Natural killer cell (primary cell): ENCODE results near the gene SLC47A2. TPM values are rescaled to one million over a fixed set of nuclear protein-coding genes. Genes with fewer than 3 reads are reported as not detected.

Source experiments
- ATAC-seq, 3 donors: fragments of 150-1000 bp in 2 of 3; fragments of 200-7000 bp in 1 of 3; cut with Tn5 transposase; 1 replicate in 1 of 3; 2 replicates in 2 of 3; pipeline ENCODE4 v1.10.0; 2021; ENCODE audit warnings: mild to moderate bottlenecking in 2 of 3, moderate library complexity in 2 of 3
- DNase-seq, 2 donors: peaks; one replicate each; pipeline versions ENCODE4 v3.0.0 to v3.0.0-alpha.2; 2013 to 2021; ENCODE audit warnings: mixed read lengths in 1 of 2
- H3K27ac ChIP-seq: one replicate; pipeline ENCODE4 v1.5.1; 2013; ENCODE audit warnings: mild to moderate bottlenecking, low read length
- H3K27me3 ChIP-seq: one replicate; pipeline ENCODE4 v1.6.1; 2013; ENCODE audit warnings: low read length; ENCODE audit not compliant: control insufficient read depth, insufficient read depth
- H3K36me3 ChIP-seq: one replicate; pipeline ENCODE4 v1.6.1; 2013; ENCODE audit warnings: low read length; ENCODE audit not compliant: control insufficient read depth, insufficient read depth
- H3K4me1 ChIP-seq: one replicate; pipeline ENCODE4 v1.6.1; 2013; ENCODE audit warnings: low read length; ENCODE audit not compliant: control insufficient read depth, insufficient read depth
- H3K4me3 ChIP-seq: one replicate; pipeline ENCODE4 v1.5.1; 2013; ENCODE audit warnings: low read length
- H3K9me3 ChIP-seq: one replicate; pipeline ENCODE4 v1.6.1; 2013; ENCODE audit warnings: low read length; ENCODE audit not compliant: control insufficient read depth, insufficient read depth
- H3K27ac Mint-ChIP-seq, 2 donors: one replicate each; pipeline ENCODE4 v1.8.0; 2022; ENCODE audit warnings: mild to moderate bottlenecking in 2 of 2, mixed read lengths in 2 of 2, moderate library complexity in 1 of 2
- H3K27me3 Mint-ChIP-seq, 2 donors: one replicate each; pipeline ENCODE4 v1.8.0; 2022; ENCODE audit warnings: low read depth in 2 of 2, mixed read lengths in 2 of 2
- H3K36me3 Mint-ChIP-seq: one replicate; pipeline ENCODE4 v1.8.0; 2022; ENCODE audit warnings: mixed read lengths
- H3K4me1 Mint-ChIP-seq, 2 donors: one replicate each; pipeline ENCODE4 v1.8.0; 2022; ENCODE audit warnings: mixed read lengths in 2 of 2
- H3K4me3 Mint-ChIP-seq: one replicate; pipeline ENCODE4 v1.8.0; 2022; ENCODE audit warnings: mild to moderate bottlenecking, moderate library complexity, mixed read lengths
- H3K9me3 Mint-ChIP-seq, 2 donors: one replicate each; pipeline ENCODE4 v1.8.0; 2022; ENCODE audit warnings: mixed read lengths in 2 of 2
- WGBS: methylation state at CpG from one replicate; pipeline ENCODE4 v1.1.7; 2013; ENCODE audit warnings: missing lambda C conversion rate; ENCODE audit not compliant: insufficient coverage; 5-methylcytosine and 5-hydroxymethylcytosine counted together
- intact Hi-C: fragments of 100-400 bp; cut with micrococcal nuclease; formaldehyde crosslinking; loops from one replicate; pipeline ENCODE4 v1.14.2; 2022
- total RNA-seq, 4 donors: library from RNA; stranded (reverse); fragments of 120-200 nt in 1 of 4; gene quantifications; one replicate each; pipeline versions ENCODE4 v1.2.3 to v1.2.4, GENCODE V29; 2013 to 2022
- TF ChIP-seq, protein P1 (sequence below): fragments of 200-600 bp; IDR thresholded peaks from one replicate; pipeline ENCODE4 v1.8.0; 2022; ENCODE audit warnings: antibody characterized with exemption

Gene SLC47A2
- total RNA-seq, 3 donors from 2014 or later (not counting 1 experiment from before 2014, with no cell fraction given) = not detected

DNA sequence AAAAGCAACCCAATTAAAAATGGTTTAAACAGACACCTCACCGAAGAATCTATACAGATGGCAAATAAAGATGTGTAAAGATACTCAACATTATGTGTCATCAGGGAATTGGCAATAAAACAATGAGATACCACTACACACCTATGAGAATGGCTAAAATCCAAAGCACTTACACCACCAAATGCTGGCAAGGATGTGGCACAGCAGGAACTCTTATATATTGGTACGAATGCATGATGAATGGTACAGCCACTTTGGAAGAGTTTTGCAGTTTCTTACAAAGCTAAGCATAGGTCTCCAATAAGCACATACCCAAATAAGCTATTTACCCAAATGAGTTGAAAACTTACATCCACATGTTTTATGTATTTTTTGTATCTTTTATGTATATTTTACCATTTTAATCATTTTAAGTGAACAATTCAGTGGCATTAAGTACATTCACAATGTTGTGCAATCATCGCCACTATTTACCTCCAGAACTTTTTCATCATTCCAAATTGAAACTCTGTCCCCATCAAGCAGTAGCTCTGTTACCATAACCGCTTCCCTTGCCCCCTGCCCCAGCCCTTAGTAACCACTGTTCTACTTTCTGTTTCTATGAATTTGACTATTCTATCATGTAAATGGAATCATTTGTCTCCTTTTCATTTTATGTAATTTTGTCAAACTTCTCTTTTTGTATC lies 74.6 kb downstream of the SLC47A2 start:
- Mint-ChIP-seq H3K4me3 (no peak overlapping the region), H3K36me3 (no peaks in the 10 kb centered on the region), H3K27me3 (peaks cover 4 to 29% of the 10 kb centered on the region in 2 donors), H3K27ac (no peak overlapping the region), H3K9me3 (no peaks in the 10 kb centered on the region), H3K4me1 (peaks cover 5 to 6% of the 10 kb centered on the region in 2 donors)
- Histone ChIP-seq H3K36me3 (no peaks in the 10 kb centered on the region), H3K4me1 (peaks cover under 1% of the 10 kb centered on the region), H3K27me3 (no peaks in the 10 kb centered on the region), H3K4me3 (no peak overlapping the region), H3K27ac (no peak overlapping the region), H3K9me3 (no peaks in the 10 kb centered on the region)
- TF ChIP-seq, protein P1, sequence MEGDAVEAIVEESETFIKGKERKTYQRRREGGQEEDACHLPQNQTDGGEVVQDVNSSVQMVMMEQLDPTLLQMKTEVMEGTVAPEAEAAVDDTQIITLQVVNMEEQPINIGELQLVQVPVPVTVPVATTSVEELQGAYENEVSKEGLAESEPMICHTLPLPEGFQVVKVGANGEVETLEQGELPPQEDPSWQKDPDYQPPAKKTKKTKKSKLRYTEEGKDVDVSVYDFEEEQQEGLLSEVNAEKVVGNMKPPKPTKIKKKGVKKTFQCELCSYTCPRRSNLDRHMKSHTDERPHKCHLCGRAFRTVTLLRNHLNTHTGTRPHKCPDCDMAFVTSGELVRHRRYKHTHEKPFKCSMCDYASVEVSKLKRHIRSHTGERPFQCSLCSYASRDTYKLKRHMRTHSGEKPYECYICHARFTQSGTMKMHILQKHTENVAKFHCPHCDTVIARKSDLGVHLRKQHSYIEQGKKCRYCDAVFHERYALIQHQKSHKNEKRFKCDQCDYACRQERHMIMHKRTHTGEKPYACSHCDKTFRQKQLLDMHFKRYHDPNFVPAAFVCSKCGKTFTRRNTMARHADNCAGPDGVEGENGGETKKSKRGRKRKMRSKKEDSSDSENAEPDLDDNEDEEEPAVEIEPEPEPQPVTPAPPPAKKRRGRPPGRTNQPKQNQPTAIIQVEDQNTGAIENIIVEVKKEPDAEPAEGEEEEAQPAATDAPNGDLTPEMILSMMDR = no peak
- intact Hi-C loops = loop anchor here (10.0 kb wide), 1 partner anchor 277 kb away; the partner anchor contains the start of gene B9D1
- DNase-seq (no peak), ATAC-seq (no peak)
- WGBS = 82% methylated on average over 4 of the region's 4 CpGs

DNA sequence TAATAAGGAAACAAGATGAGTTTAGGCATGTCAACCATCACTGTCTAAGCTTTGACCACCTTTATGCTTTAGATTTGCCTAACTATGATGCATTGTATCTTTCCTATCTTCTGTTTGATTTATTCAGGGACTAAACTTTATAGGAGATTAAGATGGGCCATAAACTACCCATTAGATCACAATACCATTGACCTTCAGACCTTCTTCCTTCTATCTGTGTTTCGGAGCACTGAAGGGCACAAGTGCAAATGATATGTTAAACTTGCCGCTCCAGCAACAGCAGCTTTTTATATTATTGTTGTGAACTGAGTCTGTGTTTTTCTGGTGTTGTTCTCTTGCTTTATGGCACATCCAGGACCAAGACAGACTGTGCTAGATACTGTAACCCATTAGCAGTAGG lies 84.5 kb downstream of the SLC47A2 start:
- Histone ChIP-seq H3K4me3 (no peak overlapping the region), H3K36me3 (no peaks in the 10 kb centered on the region), H3K4me1 (no peaks in the 10 kb centered on the region), H3K9me3 (no peaks in the 10 kb centered on the region), H3K27ac (no peak overlapping the region), H3K27me3 (no peaks in the 10 kb centered on the region)
- DNase-seq = no peak
- intact Hi-C loops = no loop called here
- Mint-ChIP-seq H3K4me1 (no peaks in the 10 kb centered on the region), H3K9me3 (no peaks in the 10 kb centered on the region), H3K4me3 (no peak overlapping the region), H3K27ac (no peak overlapping the region), H3K36me3 (no peaks in the 10 kb centered on the region), H3K27me3 (peaks cover 14 to 35% of the 10 kb centered on the region in 2 donors)
- TF ChIP-seq, protein P1 = no peak
- no peak for ATAC-seq
- WGBS = 93% methylated on average over 2 of the region's 2 CpGs

DNA sequence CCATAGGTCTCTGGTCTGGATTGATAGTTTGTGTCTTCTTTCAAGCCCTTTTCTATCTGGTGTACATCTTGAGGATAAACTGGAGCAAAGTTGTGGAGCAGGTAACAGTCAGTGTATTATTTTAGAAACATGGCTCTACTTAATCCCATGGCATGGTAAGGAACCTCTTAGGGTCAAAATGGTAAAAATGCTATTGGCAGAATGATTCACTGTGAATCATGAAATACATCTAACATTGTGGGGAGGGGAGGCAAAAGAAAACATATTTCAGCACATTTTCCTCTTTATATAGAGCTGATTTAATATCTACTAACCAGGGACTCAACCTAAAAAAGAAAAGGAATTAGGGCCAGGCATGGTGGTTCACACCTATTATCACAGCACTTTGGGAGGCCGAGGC lies 85.7 kb downstream of the SLC47A2 start:
- no peaks in the 10 kb centered on the region for H3K9me3 Mint-ChIP-seq
- no peaks in the 10 kb centered on the region for H3K4me1 ChIP-seq
- WGBS = 100% methylated on average over 1 of the region's 1 CpG
- peaks cover 11 to 26% of the 10 kb centered on the region in 2 donors for H3K27me3 Mint-ChIP-seq
- no peak overlapping the region for H3K4me3 ChIP-seq
- H3K27ac ChIP-seq = no peak overlapping the region
- H3K9me3 ChIP-seq = no peaks in the 10 kb centered on the region
- no peaks in the 10 kb centered on the region for H3K4me1 Mint-ChIP-seq
- DNase-seq (no peak), ATAC-seq (no peak)
- no peaks in the 10 kb centered on the region for H3K36me3 ChIP-seq
- H3K4me3 Mint-ChIP-seq = no peak overlapping the region
- intact Hi-C loops = no loop called here
- no peaks in the 10 kb centered on the region for H3K27me3 ChIP-seq
- H3K36me3 Mint-ChIP-seq = no peaks in the 10 kb centered on the region
- TF ChIP-seq, protein P1 = no peak
- H3K27ac Mint-ChIP-seq = no peak overlapping the region

DNA sequence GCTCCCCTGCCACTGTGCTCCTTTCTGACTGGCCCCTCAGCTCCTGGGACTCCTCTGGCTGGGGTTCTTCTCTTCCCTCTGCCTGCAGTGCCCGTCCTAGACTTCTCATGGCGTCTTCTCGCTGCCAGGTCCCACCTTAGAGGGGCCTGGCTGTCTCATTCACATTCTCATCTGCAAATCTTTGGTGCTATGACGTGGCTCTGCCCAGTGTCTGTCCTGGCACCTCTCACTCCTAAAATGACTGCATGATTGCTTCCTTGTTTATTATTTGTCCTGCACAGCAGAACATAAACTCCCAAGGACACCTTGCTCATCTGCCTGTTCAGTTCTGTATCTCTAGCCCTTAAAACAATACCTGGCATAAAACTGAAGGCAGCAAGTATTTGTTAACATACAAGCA lies 86.3 kb downstream of the SLC47A2 start:
- 84% methylated on average over 4 of the region's 4 CpGs for WGBS

More for the DNA sequence above, 86.3 kb downstream of the SLC47A2 start:
- no peaks in the 10 kb centered on the region for H3K4me1 ChIP-seq
- no peaks in the 10 kb centered on the region for H3K9me3 ChIP-seq
- H3K36me3 ChIP-seq = no peaks in the 10 kb centered on the region
- H3K27me3 ChIP-seq = no peaks in the 10 kb centered on the region
- TF ChIP-seq, protein P1 = no peak
- H3K4me3 Mint-ChIP-seq = no peak overlapping the region
- no peak overlapping the region for H3K4me3 ChIP-seq
- no peaks in the 10 kb centered on the region for H3K36me3 Mint-ChIP-seq
- intact Hi-C loops = no loop called here
- H3K27ac Mint-ChIP-seq = no peak overlapping the region
- H3K4me1 Mint-ChIP-seq = no peaks in the 10 kb centered on the region
- no peak overlapping the region for H3K27ac ChIP-seq
- peaks cover 11 to 29% of the 10 kb centered on the region in 2 donors for H3K27me3 Mint-ChIP-seq
- no peak for DNase-seq
- no peaks in the 10 kb centered on the region for H3K9me3 Mint-ChIP-seq
- no peak for ATAC-seq
